ENCODE results near the gene CDPF1. TPM values are rescaled to one million over a fixed set of nuclear protein-coding genes. Genes with fewer than 3 reads are reported as not detected.

CDPF1 gene
- total and polyA plus RNA-seq, 2 of the 13 experiments (the other 11 are each of a cell fraction or from before 2014, with no cell fraction given): 5.2 to 8.1 TPM

DNA sequence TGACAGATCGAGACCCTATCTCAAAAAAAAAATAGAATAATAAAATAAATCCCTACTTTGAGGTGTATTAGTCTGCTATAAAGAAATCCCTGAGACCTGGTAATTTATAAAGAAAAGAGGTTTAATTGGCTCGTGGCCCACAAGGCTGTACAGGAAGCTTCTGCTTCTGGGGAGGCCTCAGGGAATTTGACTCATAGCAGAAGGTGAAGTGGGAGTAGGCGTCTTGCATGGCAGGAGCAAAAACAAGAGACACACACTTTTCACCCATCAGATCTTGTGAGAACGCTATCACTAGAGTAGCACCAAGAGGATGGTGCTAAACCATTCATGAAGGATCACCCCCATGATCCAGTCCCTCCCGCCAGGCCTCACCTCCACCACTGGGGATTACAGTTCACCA, 29.2 kb downstream of the CDPF1 start:
- Histone ChIP-seq H3K27me3 (ENCODE audit: control insufficient read depth in 1 of 2, insufficient read depth in 2 of 2, low read length in 2 of 2) (no peaks in the 10 kb centered on the region), H3K36me3 (replicated peaks in 1 of 2; ENCODE audit: control insufficient read depth in 1 of 2, insufficient read depth in 2 of 2, low read length in 2 of 2) (peaks cover 21 to 48% of the 10 kb centered on the region in 2 experiments; a peak in 4 of 5 replicates), H3K4me1 (ENCODE audit: insufficient read depth, low read length) (no peaks in the 10 kb centered on the region), H3K4me3 (replicated peaks in 1 of 3; ENCODE audit: insufficient read depth in 1 of 3, low read depth in 2 of 3, low read length in 3 of 3) (no peak overlapping the region), H4K20me1 (ENCODE audit: insufficient read depth, low read length) (no peaks in the 10 kb centered on the region), H3K4me2 (ENCODE audit: low read depth, low read length) (no peak overlapping the region), H3K9me3 (ENCODE audit: low read length) (no peaks in the 10 kb centered on the region), H3K9ac (ENCODE audit: insufficient read depth, low read depth, low read length) (no peak overlapping the region), H2AFZ (ENCODE audit: low read length) (no peak overlapping the region), H3K27ac (ENCODE audit: extremely low read length, insufficient read depth, low read length) (no peak overlapping the region), H3K79me2 (ENCODE audit: insufficient read depth, low read length) (no peaks in the 10 kb centered on the region)
- no peak for ATAC-seq
- POLR2A ChIA-PET: no interaction called here
- BruUV-seq (replicated peaks): no TSS peak
- in situ Hi-C loops (cut with HindIII; ENCODE audit: extremely low pct_ligation_motif_present, low pct_unique_long_range_greater_than_20kb): no loop called here
- DNase-seq (ENCODE audit: low spot score): no peak
- intact Hi-C loops (cut with micrococcal nuclease; ENCODE audit: unreplicated experiment): no loop called here
- over 99% methylated on average over 4 of the region's 5 CpGs for WGBS (ENCODE audit: low lambda C conversion rate)
- no peak for FAIRE-seq
- no peak for TF ChIP-seq KDM4B (CRISPR knock-in tag; IDR thresholded peaks at IDR 0.05)
- CTCF ChIA-PET (ENCODE audit: low intra/inter-chr PET ratio, low total read pairs): no interaction called here

DNA sequence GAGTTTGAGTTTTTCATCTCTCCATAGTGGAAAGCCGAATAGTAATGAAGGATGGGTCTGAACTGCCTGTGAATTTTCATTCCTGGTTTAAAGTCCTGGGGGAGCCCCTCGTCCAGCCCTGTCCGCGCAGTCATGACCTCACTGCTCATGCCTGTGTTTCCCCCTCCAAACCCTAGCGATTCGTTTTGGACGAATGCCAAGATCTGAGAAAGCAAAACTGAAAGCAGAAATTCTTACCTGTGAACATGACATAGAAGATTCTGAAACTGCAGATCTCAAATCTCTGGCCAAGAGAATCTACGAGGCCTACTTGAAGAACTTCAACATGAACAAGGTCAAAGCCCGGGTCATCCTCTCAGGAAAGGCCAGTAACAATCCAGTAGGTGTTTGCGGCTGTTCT, 30.5 kb downstream of the CDPF1 start:
- in situ Hi-C loops (cut with HindIII; ENCODE audit: extremely low pct_ligation_motif_present, low pct_unique_long_range_greater_than_20kb): no loop called here
- 94% methylated on average over 10 of the region's 10 CpGs for WGBS (ENCODE audit: low lambda C conversion rate)
- BruUV-seq (replicated peaks): no TSS peak
- Histone ChIP-seq H3K79me2 (ENCODE audit: insufficient read depth, low read length) (no peaks in the 10 kb centered on the region), H3K4me3 (replicated peaks in 1 of 3; ENCODE audit: insufficient read depth in 1 of 3, low read depth in 2 of 3, low read length in 3 of 3) (no peak overlapping the region), H3K9me3 (ENCODE audit: low read length) (no peaks in the 10 kb centered on the region), H3K4me2 (ENCODE audit: low read depth, low read length) (no peak overlapping the region), H3K27me3 (ENCODE audit: control insufficient read depth in 1 of 2, insufficient read depth in 2 of 2, low read length in 2 of 2) (no peaks in the 10 kb centered on the region), H2AFZ (ENCODE audit: low read length) (no peak overlapping the region), H4K20me1 (ENCODE audit: insufficient read depth, low read length) (no peaks in the 10 kb centered on the region), H3K36me3 (replicated peaks in 1 of 2; ENCODE audit: control insufficient read depth in 1 of 2, insufficient read depth in 2 of 2, low read length in 2 of 2) (peaks cover 19 to 55% of the 10 kb centered on the region in 2 experiments; a peak in 4 of 5 replicates), H3K27ac (ENCODE audit: extremely low read length, insufficient read depth, low read length) (no peak overlapping the region), H3K4me1 (ENCODE audit: insufficient read depth, low read length) (no peaks in the 10 kb centered on the region), H3K9ac (ENCODE audit: insufficient read depth, low read depth, low read length) (no peak overlapping the region)
- DNase-seq (ENCODE audit: low spot score) (no peak), FAIRE-seq (no peak), ATAC-seq (no peak)
- intact Hi-C loops (cut with micrococcal nuclease; ENCODE audit: unreplicated experiment): no loop called here
- ChIA-PET CTCF (ENCODE audit: low intra/inter-chr PET ratio, low total read pairs) (no interaction called here), POLR2A (no interaction called here)
- TF ChIP-seq, protein P1, sequence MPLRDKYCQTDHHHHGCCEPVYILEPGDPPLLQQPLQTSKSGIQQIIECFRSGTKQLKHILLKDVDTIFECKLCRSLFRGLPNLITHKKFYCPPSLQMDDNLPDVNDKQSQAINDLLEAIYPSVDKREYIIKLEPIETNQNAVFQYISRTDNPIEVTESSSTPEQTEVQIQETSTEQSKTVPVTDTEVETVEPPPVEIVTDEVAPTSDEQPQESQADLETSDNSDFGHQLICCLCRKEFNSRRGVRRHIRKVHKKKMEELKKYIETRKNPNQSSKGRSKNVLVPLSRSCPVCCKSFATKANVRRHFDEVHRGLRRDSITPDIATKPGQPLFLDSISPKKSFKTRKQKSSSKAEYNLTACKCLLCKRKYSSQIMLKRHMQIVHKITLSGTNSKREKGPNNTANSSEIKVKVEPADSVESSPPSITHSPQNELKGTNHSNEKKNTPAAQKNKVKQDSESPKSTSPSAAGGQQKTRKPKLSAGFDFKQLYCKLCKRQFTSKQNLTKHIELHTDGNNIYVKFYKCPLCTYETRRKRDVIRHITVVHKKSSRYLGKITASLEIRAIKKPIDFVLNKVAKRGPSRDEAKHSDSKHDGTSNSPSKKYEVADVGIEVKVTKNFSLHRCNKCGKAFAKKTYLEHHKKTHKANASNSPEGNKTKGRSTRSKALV (CRISPR knock-in tag; IDR thresholded peaks at IDR 0.05): no peak
- TF ChIP-seq ZNF460 (CRISPR knock-in tag; IDR thresholded peaks at IDR 0.05; ENCODE audit: borderline replicate concordance) (no peak), ZNF232 (CRISPR knock-in tag; IDR thresholded peaks at IDR 0.05; ENCODE audit: borderline replicate concordance) (no peak), ZFP36 (IDR thresholded peaks at IDR 0.05; ENCODE audit: borderline replicate concordance, low read depth, low read length, partially characterized antibody) (no peak), ZFP41 (CRISPR knock-in tag; IDR thresholded peaks at IDR 0.05; ENCODE audit: borderline replicate concordance) (no peak), ZNF552 (CRISPR knock-in tag; IDR thresholded peaks at IDR 0.05; ENCODE audit: borderline replicate concordance) (no peak), CHCHD3 (CRISPR knock-in tag; IDR thresholded peaks at IDR 0.05) (no peak)
- TF ChIP-seq, protein P2, sequence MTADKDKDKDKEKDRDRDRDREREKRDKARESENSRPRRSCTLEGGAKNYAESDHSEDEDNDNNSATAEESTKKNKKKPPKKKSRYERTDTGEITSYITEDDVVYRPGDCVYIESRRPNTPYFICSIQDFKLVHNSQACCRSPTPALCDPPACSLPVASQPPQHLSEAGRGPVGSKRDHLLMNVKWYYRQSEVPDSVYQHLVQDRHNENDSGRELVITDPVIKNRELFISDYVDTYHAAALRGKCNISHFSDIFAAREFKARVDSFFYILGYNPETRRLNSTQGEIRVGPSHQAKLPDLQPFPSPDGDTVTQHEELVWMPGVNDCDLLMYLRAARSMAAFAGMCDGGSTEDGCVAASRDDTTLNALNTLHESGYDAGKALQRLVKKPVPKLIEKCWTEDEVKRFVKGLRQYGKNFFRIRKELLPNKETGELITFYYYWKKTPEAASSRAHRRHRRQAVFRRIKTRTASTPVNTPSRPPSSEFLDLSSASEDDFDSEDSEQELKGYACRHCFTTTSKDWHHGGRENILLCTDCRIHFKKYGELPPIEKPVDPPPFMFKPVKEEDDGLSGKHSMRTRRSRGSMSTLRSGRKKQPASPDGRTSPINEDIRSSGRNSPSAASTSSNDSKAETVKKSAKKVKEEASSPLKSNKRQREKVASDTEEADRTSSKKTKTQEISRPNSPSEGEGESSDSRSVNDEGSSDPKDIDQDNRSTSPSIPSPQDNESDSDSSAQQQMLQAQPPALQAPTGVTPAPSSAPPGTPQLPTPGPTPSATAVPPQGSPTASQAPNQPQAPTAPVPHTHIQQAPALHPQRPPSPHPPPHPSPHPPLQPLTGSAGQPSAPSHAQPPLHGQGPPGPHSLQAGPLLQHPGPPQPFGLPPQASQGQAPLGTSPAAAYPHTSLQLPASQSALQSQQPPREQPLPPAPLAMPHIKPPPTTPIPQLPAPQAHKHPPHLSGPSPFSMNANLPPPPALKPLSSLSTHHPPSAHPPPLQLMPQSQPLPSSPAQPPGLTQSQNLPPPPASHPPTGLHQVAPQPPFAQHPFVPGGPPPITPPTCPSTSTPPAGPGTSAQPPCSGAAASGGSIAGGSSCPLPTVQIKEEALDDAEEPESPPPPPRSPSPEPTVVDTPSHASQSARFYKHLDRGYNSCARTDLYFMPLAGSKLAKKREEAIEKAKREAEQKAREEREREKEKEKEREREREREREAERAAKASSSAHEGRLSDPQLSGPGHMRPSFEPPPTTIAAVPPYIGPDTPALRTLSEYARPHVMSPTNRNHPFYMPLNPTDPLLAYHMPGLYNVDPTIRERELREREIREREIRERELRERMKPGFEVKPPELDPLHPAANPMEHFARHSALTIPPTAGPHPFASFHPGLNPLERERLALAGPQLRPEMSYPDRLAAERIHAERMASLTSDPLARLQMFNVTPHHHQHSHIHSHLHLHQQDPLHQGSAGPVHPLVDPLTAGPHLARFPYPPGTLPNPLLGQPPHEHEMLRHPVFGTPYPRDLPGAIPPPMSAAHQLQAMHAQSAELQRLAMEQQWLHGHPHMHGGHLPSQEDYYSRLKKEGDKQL (CRISPR knock-in tag; IDR thresholded peaks at IDR 0.05; ENCODE audit: low read depth): no peak

Measured in HepG2 (cell line).